GM19240 (cell line): Measurements from ENCODE around the gene NUP133.

ENCODE experiments used
- DNase-seq: peaks from one replicate; pipeline ENCODE4 v3.0.0; 2011; ENCODE audit warnings: low spot score; ENCODE audit not compliant: insufficient read length

NUP133 gene

GRCh38 chr1:229452956-229453801, 55.0 kb downstream of the NUP133 start:
- DNase-seq = no peak

- DNase-seq = no peak
These were observed 59.3 kb downstream of the NUP133 start for GRCh38 chr1:229448845-229449244.

GRCh38 chr1:229448354-229448753, 59.8 kb downstream of the NUP133 start:
- DNase-seq = no peak

GRCh38 chr1:229447809-229448252, 60.3 kb downstream of the NUP133 start:
- DNase-seq = no peak

- DNase-seq = no peak
These were observed 62.3 kb downstream of the NUP133 start for GRCh38 chr1:229445828-229446227.

- DNase-seq = no peak
These were observed 67.1 kb downstream of the NUP133 start for GRCh38 chr1:229440851-229441537.

GRCh38 chr1:229438021-229438420, 70.1 kb downstream of the NUP133 start:
- no peak for DNase-seq

- DNase-seq = no peak
These were observed 70.7 kb downstream of the NUP133 start for GRCh38 chr1:229437443-229437842.

- no peak for DNase-seq
These were observed 71.9 kb downstream of the NUP133 start for GRCh38 chr1:229436201-229436600.

- DNase-seq = no peak
These were observed 73.5 kb downstream of the NUP133 start for GRCh38 chr1:229434641-229435051.

GRCh38 chr1:229434005-229434640, 74.0 kb downstream of the NUP133 start, which contains the start of gene ACTA1:
Gene ACTA1 (minus strand): TSS chr1:229434094. CDS start chr1:229433115, 979 bp downstream.
- DNase-seq = no peak

- DNase-seq = no peak
These were observed 74.7 kb downstream of the NUP133 start for GRCh38 chr1:229433364-229434004.

GRCh38 chr1:229432905-229433304, 75.2 kb downstream of the NUP133 start:
- no peak for DNase-seq

- DNase-seq = no peak
These were observed 76.1 kb downstream of the NUP133 start for GRCh38 chr1:229432116-229432461.

- DNase-seq = no peak
These were observed 76.6 kb downstream of the NUP133 start for GRCh38 chr1:229431284-229432115.

GRCh38 chr1:229430761-229431283, 77.3 kb downstream of the NUP133 start:
- no peak for DNase-seq

GRCh38 chr1:229428256-229428655, 79.9 kb downstream of the NUP133 start:
- no peak for DNase-seq

- no peak for DNase-seq
These were observed 80.6 kb downstream of the NUP133 start for GRCh38 chr1:229427572-229427971.

GRCh38 chr1:229425564-229426159, 82.5 kb downstream of the NUP133 start:
- no peak for DNase-seq

GRCh38 chr1:229420765-229421164, 87.4 kb downstream of the NUP133 start:
- DNase-seq = no peak
